KBM-7 (cell line): ENCODE results near the gene NHSL2.

Source experiments
- DNase-seq: peaks from one replicate; pipeline ENCODE4 v3.0.0-alpha.2; 2015
- in situ Hi-C: fragments of 300-500 bp; cut with MboI; formaldehyde crosslinking; loops from 2 replicates; pipeline ENCODE4 v1.14.3; 2020; ENCODE audit warnings: low sequenced_read_pairs, low pct_unique_long_range_greater_than_20kb, mixed read lengths

NHSL2 gene

DNA sequence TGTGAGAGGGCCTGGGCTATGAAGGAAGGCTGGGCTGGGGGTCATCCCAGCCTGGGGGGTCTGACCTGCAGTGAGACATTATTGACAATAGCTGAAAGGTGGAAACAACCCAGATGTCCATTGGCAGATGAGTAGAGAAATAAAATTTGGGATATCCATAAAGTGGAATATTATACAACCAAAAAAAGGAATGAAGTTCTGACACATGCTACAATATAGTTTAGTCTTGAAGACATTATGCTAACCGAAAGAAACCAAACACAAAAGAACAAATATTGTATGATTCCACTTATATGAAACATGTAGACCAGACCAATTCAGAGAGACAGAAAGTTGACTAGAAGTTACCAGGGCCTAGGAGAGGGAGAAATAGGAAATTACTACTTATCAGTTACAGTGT lies 176.3 kb downstream of the NHSL2 start:
- in situ Hi-C loops = no loop called here
- DNase-seq = no peak

DNA sequence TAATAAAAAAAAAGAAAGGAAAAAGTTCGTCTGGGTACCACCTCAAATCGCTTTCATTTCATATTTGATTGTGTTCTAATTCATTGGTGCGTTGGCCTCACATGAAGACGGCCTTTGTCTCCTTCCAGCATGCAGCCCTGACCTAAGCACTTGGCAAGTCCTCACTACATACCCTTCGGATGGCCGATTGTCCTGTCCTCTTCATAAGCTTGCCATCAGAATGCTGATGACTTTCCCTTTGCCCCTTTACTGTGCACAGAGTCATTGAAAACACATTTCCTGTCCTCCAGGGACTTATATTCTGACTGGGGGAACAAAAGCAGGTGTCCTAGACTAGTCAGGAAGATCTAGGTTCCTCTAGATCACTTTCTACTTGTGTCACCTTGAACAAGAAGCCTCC lies 178.1 kb downstream of the NHSL2 start:
- in situ Hi-C loops = no loop called here
- DNase-seq = no peak

- in situ Hi-C loops = no loop called here
- no peak for DNase-seq
Observed at GRCh38 chrX:72089254-72089653, 178.6 kb downstream of the NHSL2 start.

GRCh38 chrX:72094894-72095293 lies 184.2 kb downstream of the NHSL2 start:
- in situ Hi-C loops = no loop called here
- peak; percentile 69 for DNase-seq

DNA sequence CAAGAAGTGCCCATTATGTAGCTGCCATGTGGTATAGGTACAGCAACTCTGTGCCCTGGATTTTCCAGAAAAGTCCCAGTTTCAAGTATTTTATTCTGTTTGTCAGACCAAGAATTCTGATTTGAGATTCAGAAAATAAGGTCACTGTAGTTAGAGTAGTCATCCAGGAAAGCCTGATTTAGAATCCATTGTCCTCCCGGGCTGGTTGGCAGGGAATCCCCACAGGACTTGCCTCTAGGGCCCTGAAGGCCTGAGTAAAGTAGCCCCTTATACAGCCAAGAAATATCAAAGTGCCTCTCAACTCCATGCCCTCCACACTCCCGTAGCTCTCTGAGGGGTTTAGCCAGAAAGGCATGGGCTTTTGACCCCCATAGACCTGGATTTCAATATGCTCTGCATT lies 184.7 kb downstream of the NHSL2 start:
- DNase-seq = no peak
- in situ Hi-C loops = no loop called here

GRCh38 chrX:72097098-72097497 lies 186.5 kb downstream of the NHSL2 start:
- DNase-seq = peak; percentile 48
- in situ Hi-C loops = no loop called here

DNA sequence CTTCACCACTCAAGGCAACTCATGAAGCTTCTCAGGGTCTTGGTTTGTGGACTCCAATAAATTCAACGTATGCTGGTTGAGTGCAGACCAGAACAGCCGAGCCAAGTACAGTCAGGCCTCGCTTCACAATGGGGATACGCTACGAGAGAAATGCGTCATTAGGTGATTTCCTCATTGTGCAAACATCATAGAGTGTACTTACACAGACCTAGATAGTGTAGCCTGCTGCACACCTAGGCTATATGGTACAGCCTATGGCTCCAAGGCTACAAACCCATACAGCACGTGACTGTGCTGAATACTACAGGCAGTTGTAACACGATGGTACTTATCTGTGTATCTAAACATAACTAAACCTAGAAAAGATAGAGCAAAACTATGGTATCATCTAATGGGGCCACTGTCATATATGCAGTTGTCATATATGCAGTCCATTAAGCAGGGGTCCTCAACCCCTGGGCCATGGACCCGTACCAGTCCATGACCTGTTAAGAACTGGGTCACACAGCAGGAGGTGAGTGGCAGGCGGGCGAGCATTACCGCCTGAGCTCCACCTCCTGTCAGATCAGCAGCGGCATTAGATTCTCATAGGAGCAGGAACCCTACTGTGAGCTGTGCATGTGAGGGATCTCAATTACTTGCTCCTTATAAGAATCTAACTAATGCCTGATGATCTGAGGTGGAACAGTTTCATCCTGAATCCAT lies 189.6 kb downstream of the NHSL2 start:
- no peak for DNase-seq
- in situ Hi-C loops = no loop called here

DNA sequence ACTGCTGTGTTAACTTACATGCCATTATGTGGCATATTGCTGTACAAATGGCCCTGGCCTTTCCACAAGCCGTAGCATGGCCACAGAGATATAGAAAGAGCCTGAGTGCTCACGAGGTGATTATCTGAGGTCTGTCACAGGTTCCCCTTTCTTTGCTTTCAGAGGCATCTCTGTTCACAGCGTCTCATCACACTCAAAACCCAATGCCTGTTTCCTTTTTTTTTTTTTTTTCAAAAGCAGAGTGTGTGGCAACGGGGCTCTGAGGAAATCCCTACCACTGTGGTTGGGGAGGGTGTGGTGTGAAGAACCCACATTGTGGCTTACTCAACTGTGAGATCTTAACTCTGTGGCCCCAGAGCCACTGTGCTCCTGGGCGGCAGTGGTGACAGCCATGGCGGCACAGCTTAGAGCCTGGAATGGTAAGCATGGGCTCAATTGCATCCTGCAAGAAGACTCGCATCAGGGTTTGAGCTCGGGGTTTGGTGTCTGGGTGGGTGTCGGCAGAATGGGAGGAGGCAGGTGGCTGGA lies 190.2 kb downstream of the NHSL2 start:
- in situ Hi-C loops = no loop called here
- DNase-seq = peak; percentile 99

GRCh38 chrX:72101597-72102037 lies 191.0 kb downstream of the NHSL2 start:
- no peak for DNase-seq

GRCh38 chrX:72102126-72102525 lies 191.5 kb downstream of the NHSL2 start:
- no peak for DNase-seq
- in situ Hi-C loops = no loop called here

More at GRCh38 chrX:72101597-72102037, 191.0 kb downstream of the NHSL2 start:
- in situ Hi-C loops = no loop called here

DNA sequence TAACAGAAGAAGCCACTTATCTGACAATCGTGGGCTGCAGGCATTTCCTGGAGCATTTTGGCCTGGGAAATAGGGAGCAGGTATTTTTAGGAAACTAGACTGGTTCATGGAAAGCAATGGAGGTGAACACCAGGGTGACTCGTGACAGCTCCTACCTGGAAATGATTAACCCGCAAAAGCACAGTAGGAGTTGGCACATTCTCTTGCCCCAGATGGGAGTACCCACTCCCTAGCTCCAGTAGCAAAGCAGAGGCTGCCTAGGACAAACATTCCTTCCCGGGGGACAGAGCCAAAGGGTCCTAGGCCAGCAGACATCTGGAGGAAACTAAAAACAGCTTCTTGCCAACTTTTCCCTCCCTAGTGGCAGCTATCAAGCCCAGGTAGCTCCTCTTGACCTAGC lies 192.1 kb downstream of the NHSL2 start:
- in situ Hi-C loops = no loop called here
- no peak for DNase-seq

DNA sequence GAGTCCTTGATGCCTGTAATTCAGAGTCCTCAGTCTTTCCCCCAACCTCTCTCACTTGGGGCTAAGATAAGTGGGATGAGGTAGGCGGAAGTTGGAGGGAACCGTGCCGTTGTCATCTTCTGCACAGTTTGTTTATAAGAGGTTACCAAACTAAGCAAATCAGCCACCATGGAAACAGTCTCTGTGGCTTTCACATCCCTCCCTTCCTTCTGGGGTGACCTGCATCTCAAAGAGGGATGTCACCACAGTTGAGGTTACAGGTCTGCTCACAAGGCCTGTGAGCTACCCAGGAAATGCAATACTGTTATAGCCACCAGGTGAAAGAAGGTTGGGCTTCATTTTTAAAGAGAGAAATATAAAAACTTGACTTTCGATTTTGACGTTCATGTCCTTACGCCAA lies 194.8 kb downstream of the NHSL2 start:
- in situ Hi-C loops = no loop called here
- DNase-seq = no peak

- no peak for DNase-seq
- in situ Hi-C loops = no loop called here
Observed at GRCh38 chrX:72107320-72107719, 196.7 kb downstream of the NHSL2 start.

GRCh38 chrX:72107841-72108595 lies 197.4 kb downstream of the NHSL2 start:
- in situ Hi-C loops = no loop called here

GRCh38 chrX:72108666-72109065 lies 198.0 kb downstream of the NHSL2 start:
- in situ Hi-C loops = no loop called here
- DNase-seq = no peak

More at GRCh38 chrX:72107841-72108595, 197.4 kb downstream of the NHSL2 start:
- no peak for DNase-seq

GRCh38 chrX:72110051-72110875 lies 199.6 kb downstream of the NHSL2 start:
- DNase-seq = peak; percentile 65
- in situ Hi-C loops = no loop called here

- in situ Hi-C loops = no loop called here
- DNase-seq = no peak
Observed at GRCh38 chrX:72110876-72111708, 200.4 kb downstream of the NHSL2 start.

DNA sequence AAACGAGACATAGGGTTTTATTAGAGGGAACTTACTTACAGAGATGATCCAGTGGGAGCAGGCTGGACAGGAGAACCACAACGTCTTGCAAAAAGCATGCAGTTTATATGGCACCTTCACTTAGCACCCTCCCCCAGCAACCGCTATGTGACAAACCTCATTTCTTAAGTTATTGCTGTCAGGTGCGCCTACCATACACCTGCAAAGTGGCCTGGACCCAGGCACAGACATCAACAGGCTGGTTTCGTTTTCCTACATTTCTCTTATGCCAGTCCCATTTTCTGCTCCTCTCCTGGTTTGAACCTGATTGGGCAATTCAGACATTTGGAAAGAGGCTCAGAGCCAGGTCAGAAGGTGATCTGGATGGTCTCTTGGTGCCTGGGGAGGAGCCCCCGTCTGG lies 202.8 kb downstream of the NHSL2 start:
- in situ Hi-C loops = no loop called here
- DNase-seq = no peak

GRCh38 chrX:72114306-72114705 lies 203.7 kb downstream of the NHSL2 start:
- no peak for DNase-seq
- in situ Hi-C loops = no loop called here
